Esophagus muscularis mucosa (tissue), 4 donors: ENCODE results near the gene KAZN. TPM values are rescaled to one million over a fixed set of nuclear protein-coding genes. Genes with fewer than 3 reads are reported as not detected.

ENCODE experiments used
- DNase-seq: peaks from one replicate; pipeline ENCODE4 v3.0.0-alpha.2; 2017; ENCODE audit errors: extremely low spot score
- H3K27ac ChIP-seq, 4 donors: fragments of 200-600 bp; sonication (generic); replicated peaks in 1 of 4; 1 replicate in 3 of 4; 2 replicates in 1 of 4; pipeline ENCODE4 v1.5.1; 2016 to 2019; ENCODE audit warnings: mild to moderate bottlenecking in 1 of 4
- H3K27me3 ChIP-seq, 4 donors: fragments of 200-600 bp; sonication (generic); one replicate each; pipeline versions ENCODE4 v1.5.1 to v1.6.0; 2016 to 2019
- H3K36me3 ChIP-seq, 4 donors: fragments of 200-600 bp; sonication (generic); one replicate each; pipeline ENCODE4 v1.5.1; 2016 to 2019
- H3K4me1 ChIP-seq, 4 donors: fragments of 200-600 bp; sonication (generic); one replicate each; pipeline ENCODE4 v1.5.1; 2016 to 2019
- H3K4me3 ChIP-seq, 4 donors: fragments of 200-600 bp; sonication (generic); 1 replicate in 2 of 4; 2 replicates in 2 of 4; pipeline ENCODE4 v1.5.1; 2016 to 2019; ENCODE audit warnings: mild to moderate bottlenecking in 4 of 4, moderate library complexity in 1 of 4
- H3K9me3 ChIP-seq, 4 donors: fragments of 200-600 bp; sonication (generic); 1 replicate in 3 of 4; 2 replicates in 1 of 4; pipeline ENCODE4 v1.5.1; 2016 to 2019
- CTCF ChIP-seq, 3 experiments: fragments of 200-600 bp in 2 of 3; fragments of 450-650 bp in 1 of 3; sonication (generic) in 2 of 3; IDR thresholded peaks; one replicate each; pipeline ENCODE4 v1.5.1; 2017 to 2019; ENCODE audit warnings: antibody characterized with exemption in 3 of 3, mild to moderate bottlenecking in 2 of 3, moderate library complexity in 1 of 3
- EP300 ChIP-seq: sonication (generic); formaldehyde crosslinking; IDR thresholded peaks from one replicate; pipeline ENCODE4 v1.6.1; 2017; ENCODE audit warnings: antibody characterized with exemption
- POLR2A ChIP-seq: fragments of 450-650 bp; IDR thresholded peaks from one replicate; pipeline ENCODE4 v1.6.1; 2017; ENCODE audit warnings: antibody characterized with exemption, moderate library complexity, mild to moderate bottlenecking, low read depth
- POLR2AphosphoS5 ChIP-seq, 2 donors: sonication (generic); formaldehyde crosslinking; IDR thresholded peaks; one replicate each; pipeline ENCODE4 v1.6.1; 2017; ENCODE audit warnings: antibody characterized with exemption in 2 of 2
- WGBS: methylation state at CpG from one replicate; pipeline ENCODE4 v1.1.5; 2018; 5-methylcytosine and 5-hydroxymethylcytosine counted together
- intact Hi-C: fragments of 100-400 bp; cut with DNase I; formaldehyde crosslinking; loops from one replicate; pipeline ENCODE4 v1.15.1; 2023
- total RNA-seq, 4 donors: library from RNA; depleted of rRNA; stranded (reverse); fragments of >200 nt; gene quantifications; one replicate each; pipeline versions ENCODE4 v1.1.0 to v1.2.1, GENCODE V29; 2016

Gene KAZN
- total RNA-seq, 4 donors from 2014 or later = 9.9 to 14.1 (median 11.9) TPM

- DNase-seq = no peak
- Histone ChIP-seq H3K36me3 (no peaks in the 10 kb centered on the region), H3K4me3 (no peak overlapping the region), H3K4me1 (no peaks in the 10 kb centered on the region), H3K9me3 (no peaks in the 10 kb centered on the region), H3K27me3 (no peaks in the 10 kb centered on the region), H3K27ac (no peak overlapping the region)
- TF ChIP-seq POLR2AphosphoS5 (IDR thresholded peaks at IDR 0.05) (no peak), POLR2A (no peak), EP300 (no peak), CTCF (IDR thresholded peaks at IDR 0.05) (no peak)
- intact Hi-C loops = loop anchor here (2.0 to 10.0 kb wide), 2 partner anchors 136 to 268 kb away; no protein-coding TSS in a partner anchor
- WGBS = 83% methylated on average over 3 of the region's 3 CpGs
These were observed 180.0 kb downstream of the KAZN start for GRCh38 chr1:14778541-14778897.

- Histone ChIP-seq H3K9me3 (no peaks in the 10 kb centered on the region), H3K4me1 (no peaks in the 10 kb centered on the region), H3K27ac (no peak overlapping the region), H3K27me3 (no peaks in the 10 kb centered on the region), H3K4me3 (no peak overlapping the region), H3K36me3 (no peaks in the 10 kb centered on the region)
- TF ChIP-seq POLR2A (no peak), CTCF (IDR thresholded peaks at IDR 0.05) (peak; percentile 42 to 69 (median 47))
- 74% methylated on average over 12 of the region's 12 CpGs for WGBS
- intact Hi-C loops = loop anchor here (2.0 to 10.0 kb wide), 2 partner anchors 136 to 268 kb away; no protein-coding TSS in a partner anchor
- DNase-seq = no peak
These were observed 180.7 kb downstream of the KAZN start for GRCh38 chr1:14778898-14779865.

DNA sequence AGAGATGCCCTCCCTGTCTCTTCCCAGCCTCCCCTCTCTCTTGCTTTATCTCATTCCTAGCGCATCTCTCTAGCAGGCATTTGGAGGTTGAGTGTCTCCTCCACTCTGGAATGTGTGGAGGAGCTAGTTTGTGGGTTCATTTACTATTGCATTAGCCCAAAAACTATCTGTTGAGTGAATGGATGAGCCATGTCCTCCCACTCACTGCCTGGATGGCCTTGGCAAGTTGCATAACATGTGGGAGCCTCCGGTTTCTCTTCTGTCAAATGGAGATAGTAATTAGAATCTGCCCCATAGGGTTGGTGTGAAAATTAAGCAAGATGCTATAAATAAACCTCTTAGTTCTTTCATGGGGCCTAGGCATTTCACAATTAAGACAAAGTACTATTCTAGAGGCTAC, 181.8 kb downstream of the KAZN start:
- 80% methylated on average over 2 of the region's 2 CpGs for WGBS

DNA sequence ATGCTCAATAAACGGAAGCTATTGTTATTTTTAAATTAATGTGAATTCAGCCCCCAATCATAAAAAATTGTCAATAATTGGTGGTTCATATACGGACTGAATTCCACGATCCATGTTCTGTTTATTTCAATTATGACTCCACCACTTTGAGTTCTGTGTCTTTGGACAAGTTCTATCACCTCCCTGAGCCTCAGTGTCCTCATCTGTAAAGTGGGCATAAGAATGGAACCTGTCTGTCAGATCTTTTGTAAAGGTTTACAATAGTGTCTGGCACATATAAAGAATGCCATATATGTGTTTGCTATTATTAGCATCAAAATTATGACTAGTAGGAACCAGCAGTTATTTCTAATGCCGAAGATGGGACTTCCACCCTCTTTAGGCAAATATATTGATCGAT, 183.3 kb downstream of the KAZN start:
- Histone ChIP-seq H3K27ac (no peak overlapping the region), H3K36me3 (no peaks in the 10 kb centered on the region), H3K27me3 (no peaks in the 10 kb centered on the region), H3K4me1 (no peaks in the 10 kb centered on the region), H3K9me3 (no peaks in the 10 kb centered on the region), H3K4me3 (no peak overlapping the region)
- intact Hi-C loops = no loop called here
- TF ChIP-seq POLR2AphosphoS5 (IDR thresholded peaks at IDR 0.05) (no peak), POLR2A (no peak), EP300 (no peak), CTCF (IDR thresholded peaks at IDR 0.05) (no peak)
- WGBS = 93% methylated on average over 5 of the region's 5 CpGs
- no peak for DNase-seq

More for the DNA sequence above, 181.8 kb downstream of the KAZN start:
- intact Hi-C loops = no loop called here
- no peak overlapping the region for H3K4me3 ChIP-seq
- H3K27me3 ChIP-seq = no peaks in the 10 kb centered on the region
- no peaks in the 10 kb centered on the region for H3K36me3 ChIP-seq
- no peaks in the 10 kb centered on the region for H3K9me3 ChIP-seq
- TF ChIP-seq CTCF (IDR thresholded peaks at IDR 0.05) (no peak), EP300 (no peak), POLR2AphosphoS5 (IDR thresholded peaks at IDR 0.05) (no peak)
- no peak overlapping the region for H3K27ac ChIP-seq
- H3K4me1 ChIP-seq = no peaks in the 10 kb centered on the region
- DNase-seq = no peak
